GDM1 (cell line): Measurements from ENCODE around the gene LTF.
"Not testable (repeated sequence)": the region's sequence is repeated elsewhere in the genome, so short reads cannot be mapped to it uniquely, and the experiment has no call there.

ENCODE experiments used
- DNase-seq: peaks from one replicate; lab custom pipeline; 2025; lab: John Stamatoyannopoulos, UW

LTF gene

GRCh38 chr3:46412786-46413298 is 51.9 kb downstream of the LTF start:
- no peak for DNase-seq

GRCh38 chr3:46411271-46411670 is 53.4 kb downstream of the LTF start:
- DNase-seq, result no peak

- DNase-seq, result no peak
Observed at GRCh38 chr3:46410669-46411068, 54.0 kb downstream of the LTF start.

DNA sequence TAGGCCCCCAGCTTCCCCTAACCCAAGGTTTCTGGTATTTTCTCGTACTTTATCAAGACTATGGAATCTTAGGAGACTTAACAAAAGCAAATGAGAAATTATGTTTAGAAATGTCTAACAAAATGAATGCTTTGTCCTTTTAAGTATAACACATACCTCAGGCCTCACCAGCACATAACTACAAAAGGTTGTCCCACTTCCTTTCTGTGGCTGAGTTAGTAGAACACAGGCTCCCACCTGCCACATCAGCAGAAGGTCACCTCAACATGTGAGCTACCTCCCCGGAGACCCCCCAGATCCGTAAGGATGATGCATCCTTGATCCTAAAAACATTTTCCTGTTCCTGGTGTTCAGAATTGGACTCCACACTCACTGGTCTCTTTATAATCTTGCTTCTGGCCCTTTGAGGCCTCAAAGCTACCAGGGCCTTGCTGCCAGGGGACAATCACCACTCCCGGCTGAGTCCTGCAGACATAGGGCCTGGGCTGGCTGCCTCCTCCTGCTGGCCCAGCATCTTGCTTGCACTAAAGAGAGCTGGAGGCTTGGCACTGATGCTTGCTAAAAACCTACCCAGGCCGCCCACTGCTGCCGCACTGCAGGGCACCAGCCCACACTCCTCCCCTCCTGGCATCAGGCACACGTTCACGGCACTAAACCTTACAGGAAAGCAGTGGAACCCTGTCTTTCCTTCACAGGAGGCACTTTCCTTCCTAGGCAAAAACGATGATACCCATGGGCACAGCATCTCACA is 54.8 kb downstream of the LTF start:
- DNase-seq, result no peak

GRCh38 chr3:46408853-46409252 is 55.9 kb downstream of the LTF start:
- DNase-seq, result no peak

DNA sequence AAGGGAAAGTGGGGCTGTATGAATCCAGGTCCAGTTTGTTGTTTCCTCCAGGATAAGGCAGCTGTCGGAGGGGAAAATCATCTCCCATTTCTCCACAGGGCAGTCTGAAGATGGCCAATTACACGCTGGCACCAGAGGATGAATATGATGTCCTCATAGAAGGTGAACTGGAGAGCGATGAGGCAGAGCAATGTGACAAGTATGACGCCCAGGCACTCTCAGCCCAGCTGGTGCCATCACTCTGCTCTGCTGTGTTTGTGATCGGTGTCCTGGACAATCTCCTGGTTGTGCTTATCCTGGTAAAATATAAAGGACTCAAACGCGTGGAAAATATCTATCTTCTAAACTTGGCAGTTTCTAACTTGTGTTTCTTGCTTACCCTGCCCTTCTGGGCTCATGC is 56.7 kb downstream of the LTF start:
- no peak for DNase-seq

GRCh38 chr3:46406788-46407611 is 57.7 kb downstream of the LTF start, which contains the start of the genes CCR5AS and CCRL2:
Gene CCR5AS, minus strand, starts transcription at chr3:46407066.
Gene CCRL2, plus strand, starts transcription at chr3:46407259. Its CDS starts 821 bp downstream, at chr3:46408080.
- peak; percentile 79 for DNase-seq

DNA sequence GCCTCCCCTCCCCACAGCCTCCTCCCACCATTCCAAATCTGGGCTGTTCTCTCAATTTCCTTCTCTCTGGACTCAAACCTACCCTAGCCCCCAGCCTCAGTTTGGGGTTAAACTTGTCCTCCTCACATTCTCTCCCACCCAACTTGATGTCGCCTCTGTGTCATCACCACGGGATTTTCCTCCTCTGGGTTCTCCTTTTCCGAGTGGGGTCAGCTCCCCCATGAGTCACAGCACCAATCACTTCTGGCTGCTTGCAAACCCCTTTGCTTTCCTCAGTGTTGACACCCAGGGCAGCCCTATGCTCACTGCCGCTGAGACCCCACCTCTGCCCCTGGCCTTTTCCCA is 58.3 kb downstream of the LTF start:
- no peak for DNase-seq

DNA sequence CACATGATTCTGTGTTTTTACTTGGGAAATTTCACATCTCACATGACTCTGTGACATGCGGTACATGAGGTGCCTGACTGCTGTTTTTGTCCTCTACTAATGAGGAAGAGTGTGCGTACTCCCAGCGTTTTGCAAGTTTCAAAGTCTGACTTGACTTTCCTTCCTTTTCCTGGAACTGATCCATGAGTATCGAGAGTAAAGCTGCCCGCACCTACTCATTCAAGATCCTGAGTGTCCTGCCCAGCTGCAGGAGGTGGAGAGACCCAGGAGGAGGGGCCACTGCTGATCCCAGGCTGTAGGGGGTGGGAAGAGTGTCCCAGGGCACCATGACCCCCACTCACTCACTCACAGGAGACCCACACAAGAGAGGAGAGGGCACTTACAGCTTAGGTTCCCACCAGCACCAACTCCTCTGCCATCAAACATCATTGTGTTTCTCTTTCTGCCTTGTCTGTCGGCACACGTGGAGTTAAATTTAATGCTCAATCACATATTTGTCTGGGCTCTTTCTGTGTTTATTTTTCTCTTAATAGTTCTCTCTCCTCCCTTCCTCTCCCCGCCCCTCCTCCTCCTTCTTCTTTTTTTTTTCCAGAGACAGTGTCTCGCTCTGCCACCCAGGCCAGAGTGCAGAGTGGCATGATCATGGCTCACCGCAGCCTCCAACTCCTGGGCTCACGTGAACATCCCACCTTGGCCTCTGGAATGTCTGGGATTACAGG is 59.2 kb downstream of the LTF start:
- no peak for DNase-seq

DNA sequence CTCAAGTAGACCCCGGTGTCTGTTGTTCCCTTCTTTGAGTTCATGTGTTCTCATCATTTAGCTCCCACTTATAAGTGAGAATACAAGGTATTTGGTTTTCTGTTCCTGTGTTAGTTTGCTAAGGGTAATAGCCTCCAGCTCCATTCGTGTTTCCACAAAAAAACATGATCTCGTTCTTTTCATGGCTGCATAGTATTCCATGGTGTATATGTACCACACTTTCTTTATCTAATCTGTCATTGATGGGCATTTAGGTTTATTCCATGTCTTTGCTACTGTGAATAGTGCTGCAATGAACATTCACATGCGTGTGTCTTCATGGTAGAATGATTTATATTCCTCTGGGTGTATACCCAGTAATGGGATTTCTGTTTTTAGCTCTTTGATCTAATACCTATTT is 61.8 kb downstream of the LTF start:
- not testable (repeated sequence) for DNase-seq

DNA sequence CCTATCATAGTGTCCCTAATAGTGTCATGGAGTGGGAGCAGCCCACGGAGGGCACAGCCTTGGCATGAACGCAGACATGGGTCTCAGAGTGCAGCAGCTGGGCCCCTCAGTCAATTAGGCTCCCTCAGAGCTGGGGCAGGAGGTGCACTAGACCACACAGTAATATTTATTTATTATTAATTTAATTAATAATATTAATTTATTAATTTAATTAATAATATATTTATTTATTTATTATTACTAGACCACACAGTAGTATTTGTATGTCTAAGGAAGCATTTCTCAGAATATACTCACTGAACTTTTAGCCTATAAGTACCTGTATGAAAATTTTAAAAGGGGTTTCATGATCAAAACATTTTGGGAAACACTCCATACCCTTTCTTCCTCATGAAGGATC is 63.1 kb downstream of the LTF start:
- no peak for DNase-seq

DNA sequence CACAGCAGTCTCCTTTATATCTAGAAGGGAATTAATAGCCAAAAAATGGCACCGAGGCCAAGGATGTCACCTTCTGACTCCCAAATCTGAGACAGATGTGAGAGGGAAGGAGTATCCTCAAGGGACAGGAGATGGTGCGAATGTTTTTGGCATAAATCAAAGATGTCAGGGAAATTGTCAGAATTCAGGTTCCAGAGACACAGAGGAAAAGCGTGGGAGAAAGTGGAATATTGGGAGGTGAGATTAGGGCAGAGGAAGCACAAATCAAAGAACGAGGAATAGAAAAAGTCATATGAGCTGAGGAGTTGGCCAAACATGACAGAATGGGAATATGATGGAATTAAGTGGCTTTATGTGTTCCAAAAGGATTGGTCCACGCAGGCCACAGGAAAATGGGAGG is 63.9 kb downstream of the LTF start:
- no peak for DNase-seq

DNA sequence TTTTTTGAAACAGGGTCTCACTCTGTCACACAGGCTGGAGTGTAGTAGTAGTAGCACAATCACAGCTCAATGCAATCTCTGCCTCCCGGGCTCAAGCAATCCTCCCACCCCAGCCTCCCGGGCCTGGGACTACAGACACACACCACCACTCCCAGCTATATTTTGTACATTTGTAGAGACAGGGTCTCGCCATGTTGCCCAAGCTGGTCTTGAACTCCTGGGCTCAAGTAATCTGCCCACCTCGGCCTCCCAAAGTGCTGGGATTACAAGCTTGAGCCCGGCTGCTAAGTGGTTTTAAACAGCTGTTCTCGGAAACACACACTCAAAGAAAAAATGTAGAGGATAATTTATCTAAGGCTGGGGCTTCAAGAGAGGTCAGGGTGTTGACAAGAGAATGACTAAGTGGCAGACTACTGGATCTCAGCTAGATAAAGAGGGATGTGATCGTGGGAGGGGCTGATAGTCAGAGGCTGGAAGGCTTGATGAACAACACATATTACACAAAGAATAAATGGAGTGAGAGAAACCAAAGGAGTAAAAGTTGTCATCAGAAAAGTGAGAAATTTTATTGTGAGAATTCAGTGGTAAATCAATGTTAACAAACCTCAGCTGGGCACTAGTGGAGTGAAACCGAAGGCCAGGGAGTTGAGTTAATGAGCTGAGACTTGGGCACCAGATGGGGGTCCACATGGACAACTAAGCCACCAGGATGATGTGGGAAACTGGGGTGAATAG is 64.5 kb downstream of the LTF start:
- DNase-seq, result no peak

DNA sequence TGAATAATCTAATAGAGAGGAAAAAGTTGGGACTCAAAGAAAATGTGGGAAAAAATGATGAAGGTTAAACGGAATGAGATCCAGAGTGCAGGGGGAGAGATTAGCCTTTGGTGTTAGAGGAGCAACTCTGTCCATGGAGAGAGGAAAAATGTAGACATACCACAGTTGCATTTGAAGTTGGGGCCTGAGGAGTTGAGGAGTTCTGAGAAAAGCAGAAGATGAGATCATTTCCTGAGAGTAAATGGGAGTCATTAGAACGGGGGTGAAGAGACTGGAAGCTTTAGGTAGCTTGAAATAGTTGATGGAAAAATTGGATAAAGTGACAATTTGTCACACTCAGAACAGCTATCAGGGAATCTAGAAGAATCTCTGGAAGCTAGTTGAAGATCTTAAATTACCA is 65.1 kb downstream of the LTF start:
- DNase-seq, result no peak

GRCh38 chr3:46399098-46399497 is 65.6 kb downstream of the LTF start:
- DNase-seq, result no peak

GRCh38 chr3:46398186-46398955 is 66.3 kb downstream of the LTF start:
- DNase-seq, result no peak

DNA sequence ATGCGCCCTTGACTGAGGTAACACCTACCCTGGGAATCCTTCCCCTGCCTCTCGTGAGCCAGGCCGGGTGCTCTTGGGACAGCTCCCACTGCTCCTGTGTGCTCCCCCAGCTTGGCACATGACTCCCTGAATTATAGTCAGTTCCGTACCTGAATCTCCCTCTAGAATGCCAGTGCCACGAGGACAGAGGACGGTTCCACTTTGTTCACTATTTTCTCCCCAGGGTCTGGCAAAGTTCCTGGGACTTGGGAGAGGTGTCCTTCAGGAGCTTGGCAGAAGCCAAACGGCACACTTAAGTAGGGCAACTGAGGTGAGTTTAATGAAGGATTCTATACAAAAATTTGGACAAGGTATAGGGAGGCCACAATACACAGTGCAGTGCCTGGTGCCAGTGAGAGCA is 67.6 kb downstream of the LTF start:
- no peak for DNase-seq

DNA sequence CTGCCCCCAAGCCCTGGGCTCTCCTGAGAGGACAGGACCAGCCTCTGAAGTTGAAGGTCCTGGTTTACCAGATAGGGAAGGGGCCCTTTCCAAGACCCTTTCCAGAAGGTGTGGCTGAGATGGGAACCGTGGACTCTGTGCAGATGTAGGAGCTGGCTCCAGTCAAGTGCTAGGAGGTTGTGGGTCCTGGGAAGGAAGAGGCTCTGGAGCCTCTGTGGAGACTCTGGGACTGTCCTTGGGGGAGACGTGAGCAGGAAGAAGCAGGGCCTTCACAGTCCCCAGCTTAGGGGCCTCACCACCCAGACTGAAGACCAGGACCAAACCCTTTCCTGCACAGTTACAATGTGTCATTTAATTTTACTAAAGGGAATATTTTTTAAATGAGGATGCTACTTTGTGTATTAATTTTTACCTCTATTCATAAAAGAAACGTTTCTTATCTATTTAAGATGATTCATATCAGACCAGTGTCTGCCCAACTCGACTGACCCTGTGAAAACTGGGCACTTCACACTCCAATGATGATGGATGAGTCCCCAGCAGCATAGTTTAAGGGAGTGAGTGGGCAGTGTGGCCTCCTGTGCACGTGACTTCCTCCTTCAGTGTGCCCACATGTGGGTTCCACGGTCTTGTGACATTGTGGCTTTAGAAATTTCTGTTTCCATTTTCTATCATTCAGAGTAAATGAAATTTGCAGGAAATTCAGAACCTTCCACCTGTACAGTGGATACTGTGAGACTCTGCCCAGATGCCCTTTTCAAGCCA is 68.8 kb downstream of the LTF start:
- peak; percentile 24 for DNase-seq

- no peak for DNase-seq
Observed at GRCh38 chr3:46395210-46395661, 69.5 kb downstream of the LTF start.
